Measurements from ENCODE around the gene ATRN.
"Not testable (repeated sequence)": the region's sequence is repeated elsewhere in the genome, so short reads cannot be mapped to it uniquely, and the experiment has no call there.

ATRN gene

GRCh38 chr20:3590164-3590563 lies 119.3 kb downstream of the ATRN start:
- in situ Hi-C loops (cut with MboI; ENCODE audit: low pct_unique_long_range_greater_than_20kb, low sequenced_read_pairs, unreplicated experiment): no loop called here
- TF ChIP-seq, protein P1, sequence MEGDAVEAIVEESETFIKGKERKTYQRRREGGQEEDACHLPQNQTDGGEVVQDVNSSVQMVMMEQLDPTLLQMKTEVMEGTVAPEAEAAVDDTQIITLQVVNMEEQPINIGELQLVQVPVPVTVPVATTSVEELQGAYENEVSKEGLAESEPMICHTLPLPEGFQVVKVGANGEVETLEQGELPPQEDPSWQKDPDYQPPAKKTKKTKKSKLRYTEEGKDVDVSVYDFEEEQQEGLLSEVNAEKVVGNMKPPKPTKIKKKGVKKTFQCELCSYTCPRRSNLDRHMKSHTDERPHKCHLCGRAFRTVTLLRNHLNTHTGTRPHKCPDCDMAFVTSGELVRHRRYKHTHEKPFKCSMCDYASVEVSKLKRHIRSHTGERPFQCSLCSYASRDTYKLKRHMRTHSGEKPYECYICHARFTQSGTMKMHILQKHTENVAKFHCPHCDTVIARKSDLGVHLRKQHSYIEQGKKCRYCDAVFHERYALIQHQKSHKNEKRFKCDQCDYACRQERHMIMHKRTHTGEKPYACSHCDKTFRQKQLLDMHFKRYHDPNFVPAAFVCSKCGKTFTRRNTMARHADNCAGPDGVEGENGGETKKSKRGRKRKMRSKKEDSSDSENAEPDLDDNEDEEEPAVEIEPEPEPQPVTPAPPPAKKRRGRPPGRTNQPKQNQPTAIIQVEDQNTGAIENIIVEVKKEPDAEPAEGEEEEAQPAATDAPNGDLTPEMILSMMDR (IDR thresholded peaks at IDR 0.05; ENCODE audit: extremely low read depth, insufficient read depth, missing control alignments): no peak
- DNase-seq (ENCODE audit: low spot score): no peak

GRCh38 chr20:3592931-3593330 lies 122.1 kb downstream of the ATRN start:
- TF ChIP-seq, protein P1 (IDR thresholded peaks at IDR 0.05; ENCODE audit: extremely low read depth, insufficient read depth, missing control alignments): no peak
- DNase-seq (ENCODE audit: low spot score): no peak
- in situ Hi-C loops (cut with MboI; ENCODE audit: low pct_unique_long_range_greater_than_20kb, low sequenced_read_pairs, unreplicated experiment): no loop called here

- no peak for DNase-seq (ENCODE audit: low spot score)
- TF ChIP-seq, protein P1 (IDR thresholded peaks at IDR 0.05; ENCODE audit: extremely low read depth, insufficient read depth, missing control alignments): no peak
Measured at GRCh38 chr20:3595541-3595940, 124.7 kb downstream of the ATRN start.

DNA sequence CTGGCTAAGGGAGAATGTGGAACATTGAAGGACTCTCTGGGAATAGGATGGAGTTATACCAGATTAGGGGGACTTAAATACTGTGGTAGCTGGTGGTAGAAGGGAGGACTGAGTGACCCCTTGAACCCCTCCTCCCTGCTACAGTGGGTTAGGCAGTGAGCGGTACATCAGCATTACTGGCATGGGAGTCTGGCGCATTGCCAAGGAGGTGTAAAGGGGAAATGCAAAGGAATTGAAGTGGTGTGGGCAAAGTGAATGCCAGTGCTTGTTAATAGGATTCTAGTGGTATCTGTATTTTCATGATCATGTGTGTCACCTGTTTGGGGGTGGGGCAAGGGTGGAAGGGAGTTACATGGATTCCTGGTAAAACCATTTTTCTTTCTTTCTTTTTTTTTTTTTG lies 132.3 kb downstream of the ATRN start:
- DNase-seq (ENCODE audit: low spot score): no peak
- TF ChIP-seq, protein P1 (IDR thresholded peaks at IDR 0.05; ENCODE audit: extremely low read depth, insufficient read depth, missing control alignments): no peak
- in situ Hi-C loops (cut with MboI; ENCODE audit: low pct_unique_long_range_greater_than_20kb, low sequenced_read_pairs, unreplicated experiment): no loop called here

More at GRCh38 chr20:3595541-3595940, 124.7 kb downstream of the ATRN start:
- in situ Hi-C loops (cut with MboI; ENCODE audit: low pct_unique_long_range_greater_than_20kb, low sequenced_read_pairs, unreplicated experiment): no loop called here

GRCh38 chr20:3605386-3605886 lies 134.6 kb downstream of the ATRN start:
- in situ Hi-C loops (cut with MboI; ENCODE audit: low pct_unique_long_range_greater_than_20kb, low sequenced_read_pairs, unreplicated experiment); DNase-seq (ENCODE audit: low spot score): not testable (repeated sequence)

DNA sequence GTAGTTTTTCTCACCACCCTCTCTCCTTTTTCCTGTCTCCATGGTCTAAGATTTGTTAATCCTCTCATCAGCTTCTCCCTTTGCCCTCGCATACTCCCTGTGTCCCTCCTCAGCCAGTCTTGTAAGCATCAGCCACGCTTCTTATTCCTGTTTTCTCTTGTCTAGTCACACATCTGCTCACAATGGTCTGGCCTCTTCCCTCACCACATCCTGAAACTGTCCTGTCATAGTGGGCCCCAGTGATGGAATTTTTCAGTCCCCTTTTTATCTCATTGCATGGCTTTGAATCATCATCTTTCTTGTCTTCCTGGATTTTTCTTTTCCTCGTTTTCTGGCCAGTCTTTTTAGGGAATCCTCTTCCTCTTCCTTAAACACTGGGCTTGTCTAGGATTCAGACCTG lies 135.2 kb downstream of the ATRN start:
- TF ChIP-seq, protein P1 (IDR thresholded peaks at IDR 0.05; ENCODE audit: extremely low read depth, insufficient read depth, missing control alignments): no peak
- DNase-seq (ENCODE audit: low spot score): no peak
- in situ Hi-C loops (cut with MboI; ENCODE audit: low pct_unique_long_range_greater_than_20kb, low sequenced_read_pairs, unreplicated experiment): no loop called here

DNA sequence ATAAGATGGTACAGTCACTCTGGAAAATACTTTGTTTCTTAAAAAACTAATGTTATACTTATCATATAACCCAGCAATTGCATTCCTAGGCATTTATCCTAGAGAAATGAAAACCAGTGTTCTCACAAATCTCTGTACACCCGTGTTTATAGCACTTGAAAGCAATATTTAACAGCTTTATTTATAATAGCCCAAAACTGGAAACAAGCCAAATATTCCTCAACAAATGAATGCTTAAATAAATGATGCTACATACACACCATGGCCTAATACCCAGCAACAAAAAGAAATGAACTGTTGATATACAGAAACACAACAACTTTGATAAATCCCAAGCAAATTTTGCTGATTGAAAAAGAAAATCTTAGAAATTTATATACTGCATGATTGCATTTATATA lies 141.1 kb downstream of the ATRN start:
- TF ChIP-seq, protein P1 (IDR thresholded peaks at IDR 0.05; ENCODE audit: extremely low read depth, insufficient read depth, missing control alignments): no peak
- DNase-seq (ENCODE audit: low spot score): no peak
- in situ Hi-C loops (cut with MboI; ENCODE audit: low pct_unique_long_range_greater_than_20kb, low sequenced_read_pairs, unreplicated experiment): no loop called here

Data from GM13977 (cell line).